Measurements from ENCODE around the gene HBQ1. TPM values are rescaled to one million over a fixed set of nuclear protein-coding genes. Genes with fewer than 3 reads are reported as not detected.

The HBQ1 gene
- total and polyA plus RNA-seq, 4 donors, result 50.9 TPM; not detected in 3

GRCh38 chr16:189604-190186 lies 9.4 kb downstream of the HBQ1 start:
- H3K27me3 ChIP-seq (ENCODE audit: control insufficient read depth in 4 of 4, insufficient read depth in 4 of 4, low read length in 3 of 4), result no peaks in the 10 kb centered on the region
- H3K9ac ChIP-seq (ENCODE audit: low read depth in 1 of 2, low read length in 2 of 2), result no peak overlapping the region
- H3K4me1 ChIP-seq (ENCODE audit: control insufficient read depth in 4 of 4, insufficient read depth in 4 of 4, low read length in 3 of 4), result no peaks in the 10 kb centered on the region
- WGBS, result 96% methylated on average over 34 of the region's 34 CpGs
- H3K4me3 ChIP-seq (ENCODE audit: low read depth in 1 of 3, low read length in 3 of 3), result no peak overlapping the region
- no peaks in the 10 kb centered on the region for H3K9me3 ChIP-seq (ENCODE audit: control insufficient read depth in 4 of 4, low read length in 3 of 4)
- no peak for TF ChIP-seq NR2F2 (IDR thresholded peaks at IDR 0.05)
- no peak for TF ChIP-seq JUND (IDR thresholded peaks at IDR 0.05)
- no peak for TF ChIP-seq SP1 (IDR thresholded peaks at IDR 0.05)
- TF ChIP-seq, protein P1, sequence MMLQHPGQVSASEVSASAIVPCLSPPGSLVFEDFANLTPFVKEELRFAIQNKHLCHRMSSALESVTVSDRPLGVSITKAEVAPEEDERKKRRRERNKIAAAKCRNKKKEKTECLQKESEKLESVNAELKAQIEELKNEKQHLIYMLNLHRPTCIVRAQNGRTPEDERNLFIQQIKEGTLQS (IDR thresholded peaks at IDR 0.05), result no peak
- no peak for TF ChIP-seq RAD21 (IDR thresholded peaks at IDR 0.05)
- no peak overlapping the region for H3K27ac ChIP-seq (ENCODE audit: low read depth in 1 of 2, low read length in 2 of 2)
- peaks cover 13 to 56% (median 43%) of the 10 kb centered on the region in 4 donors for H3K36me3 ChIP-seq (ENCODE audit: control insufficient read depth in 4 of 4, insufficient read depth in 3 of 4, low read depth in 1 of 4, low read length in 3 of 4)
- DNase-seq (ENCODE audit: low spot score), result no peak

DNA sequence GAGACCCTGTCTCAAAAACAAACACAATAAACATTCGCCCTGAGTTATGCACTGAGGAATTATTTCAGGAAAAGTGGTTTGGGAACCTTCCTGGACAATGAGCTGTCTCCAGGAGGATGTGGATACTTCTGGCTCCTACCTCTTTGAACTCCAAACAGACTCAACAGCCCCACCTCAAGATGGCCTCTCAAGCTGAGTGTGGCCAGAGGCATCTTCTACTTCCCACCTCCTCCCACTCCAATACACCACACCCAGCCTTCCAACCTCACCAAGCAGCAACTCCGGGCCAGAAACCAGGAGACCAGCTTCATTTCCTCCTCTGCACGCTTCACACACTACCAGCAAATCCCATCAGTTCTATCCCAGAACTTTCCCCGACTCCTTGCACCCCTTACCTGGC lies 11.6 kb downstream of the HBQ1 start:
- H3K4me1 ChIP-seq (ENCODE audit: control insufficient read depth in 4 of 4, insufficient read depth in 4 of 4, low read length in 3 of 4), result no peaks in the 10 kb centered on the region
- TF ChIP-seq HNF4G (IDR thresholded peaks at IDR 0.05) (no peak), EGR1 (IDR thresholded peaks at IDR 0.05; ENCODE audit: low read depth in 2 of 2) (no peak), RXRA (IDR thresholded peaks at IDR 0.05) (no peak), RAD21 (IDR thresholded peaks at IDR 0.05) (no peak), SP1 (IDR thresholded peaks at IDR 0.05) (no peak), TAF1 (conservative IDR thresholded peaks at IDR 0.05) (no peak), GABPA (IDR thresholded peaks at IDR 0.05 in 1 of 2, conservative IDR thresholded peaks at IDR 0.05 in 1 of 2) (no peak), JUND (IDR thresholded peaks at IDR 0.05) (no peak), FOXA1 (IDR thresholded peaks at IDR 0.05) (no peak), YY1 (IDR thresholded peaks at IDR 0.05) (no peak), ZBTB33 (IDR thresholded peaks at IDR 0.05) (no peak), FOXA2 (IDR thresholded peaks at IDR 0.05) (no peak), MAX (IDR thresholded peaks at IDR 0.05) (no peak), NR2F2 (IDR thresholded peaks at IDR 0.05) (no peak), CTCF (IDR thresholded peaks at IDR 0.05; ENCODE audit: low read depth, low read length, missing input control) (no peak), HNF4A (conservative IDR thresholded peaks at IDR 0.05) (no peak)
- TF ChIP-seq, protein P2, sequence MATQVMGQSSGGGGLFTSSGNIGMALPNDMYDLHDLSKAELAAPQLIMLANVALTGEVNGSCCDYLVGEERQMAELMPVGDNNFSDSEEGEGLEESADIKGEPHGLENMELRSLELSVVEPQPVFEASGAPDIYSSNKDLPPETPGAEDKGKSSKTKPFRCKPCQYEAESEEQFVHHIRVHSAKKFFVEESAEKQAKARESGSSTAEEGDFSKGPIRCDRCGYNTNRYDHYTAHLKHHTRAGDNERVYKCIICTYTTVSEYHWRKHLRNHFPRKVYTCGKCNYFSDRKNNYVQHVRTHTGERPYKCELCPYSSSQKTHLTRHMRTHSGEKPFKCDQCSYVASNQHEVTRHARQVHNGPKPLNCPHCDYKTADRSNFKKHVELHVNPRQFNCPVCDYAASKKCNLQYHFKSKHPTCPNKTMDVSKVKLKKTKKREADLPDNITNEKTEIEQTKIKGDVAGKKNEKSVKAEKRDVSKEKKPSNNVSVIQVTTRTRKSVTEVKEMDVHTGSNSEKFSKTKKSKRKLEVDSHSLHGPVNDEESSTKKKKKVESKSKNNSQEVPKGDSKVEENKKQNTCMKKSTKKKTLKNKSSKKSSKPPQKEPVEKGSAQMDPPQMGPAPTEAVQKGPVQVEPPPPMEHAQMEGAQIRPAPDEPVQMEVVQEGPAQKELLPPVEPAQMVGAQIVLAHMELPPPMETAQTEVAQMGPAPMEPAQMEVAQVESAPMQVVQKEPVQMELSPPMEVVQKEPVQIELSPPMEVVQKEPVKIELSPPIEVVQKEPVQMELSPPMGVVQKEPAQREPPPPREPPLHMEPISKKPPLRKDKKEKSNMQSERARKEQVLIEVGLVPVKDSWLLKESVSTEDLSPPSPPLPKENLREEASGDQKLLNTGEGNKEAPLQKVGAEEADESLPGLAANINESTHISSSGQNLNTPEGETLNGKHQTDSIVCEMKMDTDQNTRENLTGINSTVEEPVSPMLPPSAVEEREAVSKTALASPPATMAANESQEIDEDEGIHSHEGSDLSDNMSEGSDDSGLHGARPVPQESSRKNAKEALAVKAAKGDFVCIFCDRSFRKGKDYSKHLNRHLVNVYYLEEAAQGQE (IDR thresholded peaks at IDR 0.05), result no peak
- TF ChIP-seq, protein P1 (IDR thresholded peaks at IDR 0.05), result no peak
- H3K4me3 ChIP-seq (ENCODE audit: low read depth in 1 of 3, low read length in 3 of 3), result no peak overlapping the region
- no peaks in the 10 kb centered on the region for H3K9me3 ChIP-seq (ENCODE audit: control insufficient read depth in 4 of 4, low read length in 3 of 4)
- no peaks in the 10 kb centered on the region for H3K27me3 ChIP-seq (ENCODE audit: control insufficient read depth in 4 of 4, insufficient read depth in 4 of 4, low read length in 3 of 4)
- H3K36me3 ChIP-seq (ENCODE audit: control insufficient read depth in 4 of 4, insufficient read depth in 3 of 4, low read depth in 1 of 4, low read length in 3 of 4), result peaks cover 22 to 72% (median 57%) of the 10 kb centered on the region in 4 donors
- DNase-seq (ENCODE audit: low spot score), result no peak
- no peak overlapping the region for H3K27ac ChIP-seq (ENCODE audit: low read depth in 1 of 2, low read length in 2 of 2)
- H3K9ac ChIP-seq (ENCODE audit: low read depth in 1 of 2, low read length in 2 of 2), result no peak overlapping the region
- WGBS, result 97% methylated on average over 4 of the region's 4 CpGs

All from liver (tissue), 9 donors.